IMR-90 (cell line): ENCODE results near the gene RASL10A. TPM values are rescaled to one million over a fixed set of nuclear protein-coding genes. Genes with fewer than 3 reads are reported as not detected.

Experiments
- ATAC-seq: fragments of 200-7000 bp; cut with Tn5 transposase; 2 replicates; pipeline ENCODE4 v1.9.1; 2020; ENCODE audit warnings: low read depth, mild to moderate bottlenecking, moderate library complexity
- BruUV-seq: library from RNA; stranded (reverse); fragments of 400-500 nt; replicated peaks from 2 replicates; lab custom pipeline; 2021; lab: Mats Ljungman, UMichigan
- CTCF ChIA-PET: fragments of 300-600 bp; formaldehyde crosslinking; extraction: SDS; loops from one replicate; lab custom pipeline; 2021; ENCODE audit warnings: antibody characterized with exemption; lab: Yijun Ruan, JAX
- POLR2A ChIA-PET: fragments of 300-600 bp; sonication (Branson Sonifier 250); formaldehyde crosslinking; loops from one replicate; lab custom pipeline; 2022; ENCODE audit warnings: antibody characterized with exemption; ENCODE audit not compliant: unreplicated experiment; lab: Charles Lee
- DNase-seq: peaks from one replicate; pipeline ENCODE4 v3.0.0; 2013
- H2AFZ ChIP-seq: replicated peaks from 2 replicates; pipeline ENCODE3; 2013; ENCODE audit warnings: low read length, mild to moderate bottlenecking; ENCODE audit not compliant: poor library complexity
- H2AK5ac ChIP-seq: 2 replicates; pipeline ENCODE4 v1.6.1; 2013; ENCODE audit warnings: low read depth, low read length, inconsistent platforms
- H2AK9ac ChIP-seq: replicated peaks from 2 replicates; pipeline ENCODE3; 2013; ENCODE audit warnings: mild to moderate bottlenecking, low read depth, low read length, moderate library complexity; ENCODE audit not compliant: poor library complexity
- H2BK120ac ChIP-seq: 2 replicates; pipeline ENCODE4 v1.6.1; 2013; ENCODE audit warnings: low read depth, low read length, inconsistent platforms
- H2BK15ac ChIP-seq: 3 replicates; pipeline ENCODE4 v1.6.1; 2013; ENCODE audit warnings: low read depth, low read length, inconsistent platforms
- H2BK20ac ChIP-seq: 2 replicates; pipeline ENCODE4 v1.6.1; 2013; ENCODE audit warnings: low read depth, mild to moderate bottlenecking, inconsistent platforms, low read length, moderate library complexity
- H2BK5ac ChIP-seq: 2 replicates; pipeline ENCODE4 v1.6.1; 2013; ENCODE audit warnings: mild to moderate bottlenecking, low read depth, low read length, inconsistent platforms; ENCODE audit not compliant: poor library complexity, severe bottlenecking
- H3K14ac ChIP-seq: replicated peaks from 2 replicates; pipeline ENCODE4 v1.6.1; 2013; ENCODE audit warnings: low read depth, low read length, inconsistent platforms
- H3K18ac ChIP-seq: 2 replicates; pipeline ENCODE4 v1.6.1; 2013; ENCODE audit warnings: low read depth, low read length, control low read depth
- H3K23ac ChIP-seq: 2 replicates; pipeline ENCODE4 v1.6.1; 2013; ENCODE audit warnings: low read depth, low read length, inconsistent platforms
- H3K27ac ChIP-seq: 2 replicates; pipeline ENCODE4 v1.5.1; 2013; ENCODE audit warnings: mild to moderate bottlenecking, control low read depth, low read length; ENCODE audit not compliant: insufficient read depth
- H3K27me3 ChIP-seq: 2 replicates; pipeline ENCODE4 v1.6.1; 2013; ENCODE audit warnings: low read length; ENCODE audit not compliant: control insufficient read depth, insufficient read depth
- H3K36me3 ChIP-seq: 2 replicates; pipeline ENCODE4 v1.6.1; 2013; ENCODE audit warnings: low read length, mixed read lengths; ENCODE audit not compliant: control insufficient read depth, insufficient read depth
- H3K4ac ChIP-seq: 2 replicates; pipeline ENCODE4 v1.6.1; 2013; ENCODE audit warnings: low read depth, low read length, inconsistent platforms
- H3K4me1 ChIP-seq: 2 replicates; pipeline ENCODE4 v1.6.1; 2013; ENCODE audit warnings: low read length, mixed read lengths; ENCODE audit not compliant: control insufficient read depth, insufficient read depth
- H3K4me2 ChIP-seq: 2 replicates; pipeline ENCODE4 v1.6.1; 2013; ENCODE audit warnings: low read depth, mild to moderate bottlenecking, control low read depth, low read length, moderate library complexity
- H3K4me3 ChIP-seq: 2 replicates; pipeline ENCODE4 v1.5.1; 2013; ENCODE audit warnings: low read depth, mild to moderate bottlenecking, control low read depth, low read length, moderate library complexity; ENCODE audit not compliant: insufficient read depth
- H3K56ac ChIP-seq: 2 replicates; pipeline ENCODE4 v1.6.1; 2013; ENCODE audit warnings: low read length, inconsistent platforms; ENCODE audit not compliant: insufficient read depth; ENCODE audit errors: extremely low read depth
- H3K79me1 ChIP-seq, 2 experiments: 2 replicates each; pipeline ENCODE4 v1.6.1; 2013; ENCODE audit warnings: low read length in 2 of 2, inconsistent platforms in 1 of 2, low read depth in 1 of 2
- H3K9ac ChIP-seq: 2 replicates; pipeline ENCODE4 v1.6.1; 2013; ENCODE audit warnings: low read depth, low read length, control low read depth
- H3K9me1 ChIP-seq: 2 replicates; pipeline ENCODE4 v1.6.1; 2013; ENCODE audit warnings: low read length, inconsistent platforms; ENCODE audit not compliant: insufficient read depth
- H3K9me3 ChIP-seq: 2 replicates; pipeline ENCODE4 v1.6.1; 2013; ENCODE audit warnings: low read length; ENCODE audit not compliant: control insufficient read depth, insufficient read depth
- H4K20me1 ChIP-seq: 2 replicates; pipeline ENCODE4 v1.6.1; 2013; ENCODE audit warnings: low read length, inconsistent platforms; ENCODE audit not compliant: insufficient read depth
- H4K5ac ChIP-seq: 2 replicates; pipeline ENCODE4 v1.6.1; 2013; ENCODE audit warnings: mild to moderate bottlenecking, low read depth, low read length, control low read depth
- H4K8ac ChIP-seq, 2 experiments: 2 replicates each; pipeline ENCODE4 v1.6.1; 2013; ENCODE audit warnings: low read depth in 2 of 2, low read length in 2 of 2, control low read depth in 1 of 2, inconsistent platforms in 1 of 2
- H4K91ac ChIP-seq: 2 replicates; pipeline ENCODE4 v1.6.1; 2013; ENCODE audit warnings: low read depth, low read length, inconsistent platforms; ENCODE audit not compliant: insufficient read depth
- BHLHE40 ChIP-seq: fragments of 150-350 bp; IDR thresholded peaks from 2 replicates; pipeline ENCODE4 v1.6.1; 2016; ENCODE audit warnings: mild to moderate bottlenecking, low read depth, low read length
- CTCF ChIP-seq: conservative IDR thresholded peaks from 2 replicates; pipeline ENCODE4 v1.5.1; 2012; ENCODE audit warnings: mild to moderate bottlenecking, low read depth, low read length, improper control_type of control experiment
- ELK1 ChIP-seq: fragments of 150-350 bp; IDR thresholded peaks from 2 replicates; pipeline ENCODE4 v1.6.1; 2016; ENCODE audit warnings: low read depth, mild to moderate bottlenecking, low read length, moderate library complexity, borderline replicate concordance
- FOS ChIP-seq: fragments of 150-350 bp; IDR thresholded peaks from 2 replicates; pipeline ENCODE4 v1.6.1; 2016; ENCODE audit warnings: low read depth, low read length
- MXI1 ChIP-seq: IDR thresholded peaks from 2 replicates; pipeline ENCODE4 v1.6.1; 2012; ENCODE audit warnings: low read depth, mild to moderate bottlenecking, low read length, moderate library complexity, borderline replicate concordance
- USF2 ChIP-seq: fragments of 150-350 bp; IDR thresholded peaks from 2 replicates; pipeline ENCODE4 v1.6.1; 2017; ENCODE audit warnings: mild to moderate bottlenecking, antibody characterized with exemption, low read length, low read depth
- WGBS, 2 experiments: methylation state at CpG; one replicate each; pipeline versions ENCODE4 v1.1.5 to v1.1.7; 2013; ENCODE audit warnings: missing lambda C conversion rate in 2 of 2; ENCODE audit not compliant: insufficient read length in 1 of 2; ENCODE audit errors: extremely low coverage in 2 of 2; 5-methylcytosine and 5-hydroxymethylcytosine counted together
- dilution Hi-C: fragments of 300-500 bp; cut with HindIII; formaldehyde crosslinking; loops from one replicate; pipeline ENCODE4 v1.14.3; 2018; ENCODE audit warnings: low sequenced_read_pairs; ENCODE audit not compliant: unreplicated experiment
- in situ Hi-C: fragments of 300-500 bp; cut with MboI; formaldehyde crosslinking; loops from 3 replicates; pipeline ENCODE4 v1.14.3; 2019; ENCODE audit warnings: low sequenced_read_pairs, inconsistent platforms, mixed read lengths
- intact Hi-C: fragments of 100-400 bp; cut with micrococcal nuclease; formaldehyde crosslinking; loops from 2 replicates; pipeline ENCODE4 v1.10.0; 2022
- polyA plus RNA-seq, 3 experiments: library from polyadenylated mRNA; depleted of rRNA; stranded (reverse); fragments of >200 nt; gene quantifications; 2 replicates each; pipeline ENCODE4 v1.2.3, GENCODE V29; 2012; ENCODE audit warnings: low replicate concordance in 1 of 3
- total RNA-seq: library from RNA; depleted of rRNA; stranded (reverse); fragments of >200 nt; gene quantifications from 2 replicates; pipeline ENCODE4 v1.2.3, GENCODE V29; 2012

Gene RASL10A
- total and polyA plus RNA-seq, 2 of the 4 experiments (the other 2 are of a cell fraction), result 0.26 TPM; not detected in 1

- BruUV-seq, result no TSS peak
- Histone ChIP-seq H4K91ac (no peak overlapping the region), H2BK15ac (no peak overlapping the region), H3K27ac (no peak overlapping the region), H4K8ac (no peak overlapping the region), H3K79me1 (peaks cover 18 to 32% of the 10 kb centered on the region in 2 experiments), H3K27me3 (no peaks in the 10 kb centered on the region), H3K23ac (no peak overlapping the region), H3K9me3 (no peaks in the 10 kb centered on the region), H2AFZ (no peak overlapping the region), H3K4me1 (no peaks in the 10 kb centered on the region; the same call in 1 of the 2 replicates), H3K9me1 (peaks cover 10% of the 10 kb centered on the region), H3K36me3 (peaks cover 54% of the 10 kb centered on the region), H3K9ac (no peak overlapping the region), H3K4me2 (no peak overlapping the region), H3K56ac (no peak overlapping the region), H4K5ac (no peak overlapping the region), H2BK20ac (no peak overlapping the region), H2AK5ac (no peak overlapping the region), H2AK9ac (no peak overlapping the region), H4K20me1 (peaks cover 43% of the 10 kb centered on the region), H2BK120ac (no peak overlapping the region), H3K4me3 (no peak overlapping the region), H2BK5ac (no peak overlapping the region), H3K14ac (no peak overlapping the region), H3K18ac (no peak overlapping the region), H3K4ac (no peak overlapping the region)
- TF ChIP-seq MXI1 (no peak), CTCF (no peak), ELK1 (no peak), BHLHE40 (no peak), FOS (no peak), USF2 (no peak)
- ATAC-seq (no peak), DNase-seq (no peak)
- in situ Hi-C loops (no loop called here), dilution Hi-C loops (no loop called here), intact Hi-C loops (no loop called here)
- WGBS, 2 experiments, result 78% methylated on average over 1 of the region's 4 CpGs; no CpG with 5 or more reads in 1 of the 2 experiments
- ChIA-PET POLR2A (no interaction called here), CTCF (no interaction called here)
Measured at GRCh38 chr22:29300467-29300806, 15.1 kb downstream of the RASL10A start.
